Measurements from ENCODE around the gene GDE1.

DNA sequence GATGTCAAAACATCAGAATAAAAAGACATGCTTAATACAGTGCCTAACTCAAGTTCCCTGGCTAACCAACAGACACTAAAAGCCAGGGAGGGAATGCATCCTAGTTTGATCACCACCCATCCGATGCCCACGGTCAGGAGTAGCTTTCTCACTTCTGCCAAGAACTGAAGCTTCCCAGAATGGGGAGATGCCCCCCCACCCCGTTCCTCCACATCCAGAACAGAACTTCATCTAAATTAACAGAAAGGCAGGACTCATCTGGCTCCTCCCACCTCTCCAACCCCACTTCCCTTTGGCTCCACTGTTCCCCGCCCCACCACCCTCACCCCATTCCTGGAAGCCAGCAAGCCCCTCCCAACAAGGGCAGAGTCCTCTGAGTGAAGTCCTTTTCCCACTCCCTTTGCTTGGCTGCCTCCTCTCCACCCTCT is 33.7 kb downstream of the GDE1 start:
- TF ChIP-seq, protein P1, sequence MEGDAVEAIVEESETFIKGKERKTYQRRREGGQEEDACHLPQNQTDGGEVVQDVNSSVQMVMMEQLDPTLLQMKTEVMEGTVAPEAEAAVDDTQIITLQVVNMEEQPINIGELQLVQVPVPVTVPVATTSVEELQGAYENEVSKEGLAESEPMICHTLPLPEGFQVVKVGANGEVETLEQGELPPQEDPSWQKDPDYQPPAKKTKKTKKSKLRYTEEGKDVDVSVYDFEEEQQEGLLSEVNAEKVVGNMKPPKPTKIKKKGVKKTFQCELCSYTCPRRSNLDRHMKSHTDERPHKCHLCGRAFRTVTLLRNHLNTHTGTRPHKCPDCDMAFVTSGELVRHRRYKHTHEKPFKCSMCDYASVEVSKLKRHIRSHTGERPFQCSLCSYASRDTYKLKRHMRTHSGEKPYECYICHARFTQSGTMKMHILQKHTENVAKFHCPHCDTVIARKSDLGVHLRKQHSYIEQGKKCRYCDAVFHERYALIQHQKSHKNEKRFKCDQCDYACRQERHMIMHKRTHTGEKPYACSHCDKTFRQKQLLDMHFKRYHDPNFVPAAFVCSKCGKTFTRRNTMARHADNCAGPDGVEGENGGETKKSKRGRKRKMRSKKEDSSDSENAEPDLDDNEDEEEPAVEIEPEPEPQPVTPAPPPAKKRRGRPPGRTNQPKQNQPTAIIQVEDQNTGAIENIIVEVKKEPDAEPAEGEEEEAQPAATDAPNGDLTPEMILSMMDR (IDR thresholded peaks at IDR 0.05): no peak
- no peak for TF ChIP-seq POLR2A (IDR thresholded peaks at IDR 0.05)

Data from esophagus squamous epithelium (tissue), 4 donors.